NCI-H748 (cell line): Measurements from ENCODE around the gene DIDO1.

Experiments used
- DNase-seq: peaks from one replicate; lab custom pipeline; 2025; ENCODE audit not compliant: unreplicated experiment; lab: John Stamatoyannopoulos, UW

Gene DIDO1

GRCh38 chr20:62880935-62881661 lies 45.2 kb downstream of the DIDO1 start:
- DNase-seq: no peak

DNA sequence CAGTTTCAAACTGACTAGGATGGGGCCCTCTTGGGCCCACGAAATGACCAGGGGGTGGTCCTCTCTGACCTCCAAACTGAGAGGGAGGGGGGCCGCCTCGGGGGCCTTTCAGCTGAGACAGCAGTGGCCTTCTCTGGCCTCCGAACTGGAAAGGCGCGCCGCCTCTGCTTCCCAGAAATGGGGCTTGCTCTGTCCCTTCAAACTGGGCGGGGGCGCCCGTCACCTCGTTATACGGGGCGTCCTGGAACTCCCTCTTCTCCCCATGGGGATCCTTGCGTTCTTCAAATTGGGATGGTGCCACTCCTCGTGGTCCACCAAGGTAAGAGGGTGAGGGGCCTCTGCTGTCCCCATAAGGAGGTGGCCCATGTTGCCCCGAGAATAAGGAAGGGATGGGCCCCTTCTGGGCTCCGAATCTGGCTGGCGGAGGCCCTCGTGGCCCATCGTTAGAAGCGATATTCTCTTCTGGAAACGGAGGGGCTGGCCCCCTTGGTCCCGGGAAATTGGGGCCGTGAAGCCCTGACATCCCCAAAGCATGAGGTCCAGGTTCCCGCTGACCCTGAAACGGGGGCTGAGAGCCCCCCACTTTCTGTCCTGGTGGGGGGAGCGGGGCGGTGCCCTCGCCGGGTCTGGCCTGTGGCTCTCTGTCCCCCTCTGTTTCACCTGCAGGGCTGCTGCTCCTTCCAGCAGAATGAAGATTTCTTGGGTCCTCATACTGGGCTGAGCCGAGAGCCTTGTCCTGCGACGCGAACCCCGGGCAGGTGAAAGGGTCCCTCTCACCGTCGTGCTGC lies 46.0 kb downstream of the DIDO1 start:
- DNase-seq: no peak

DNA sequence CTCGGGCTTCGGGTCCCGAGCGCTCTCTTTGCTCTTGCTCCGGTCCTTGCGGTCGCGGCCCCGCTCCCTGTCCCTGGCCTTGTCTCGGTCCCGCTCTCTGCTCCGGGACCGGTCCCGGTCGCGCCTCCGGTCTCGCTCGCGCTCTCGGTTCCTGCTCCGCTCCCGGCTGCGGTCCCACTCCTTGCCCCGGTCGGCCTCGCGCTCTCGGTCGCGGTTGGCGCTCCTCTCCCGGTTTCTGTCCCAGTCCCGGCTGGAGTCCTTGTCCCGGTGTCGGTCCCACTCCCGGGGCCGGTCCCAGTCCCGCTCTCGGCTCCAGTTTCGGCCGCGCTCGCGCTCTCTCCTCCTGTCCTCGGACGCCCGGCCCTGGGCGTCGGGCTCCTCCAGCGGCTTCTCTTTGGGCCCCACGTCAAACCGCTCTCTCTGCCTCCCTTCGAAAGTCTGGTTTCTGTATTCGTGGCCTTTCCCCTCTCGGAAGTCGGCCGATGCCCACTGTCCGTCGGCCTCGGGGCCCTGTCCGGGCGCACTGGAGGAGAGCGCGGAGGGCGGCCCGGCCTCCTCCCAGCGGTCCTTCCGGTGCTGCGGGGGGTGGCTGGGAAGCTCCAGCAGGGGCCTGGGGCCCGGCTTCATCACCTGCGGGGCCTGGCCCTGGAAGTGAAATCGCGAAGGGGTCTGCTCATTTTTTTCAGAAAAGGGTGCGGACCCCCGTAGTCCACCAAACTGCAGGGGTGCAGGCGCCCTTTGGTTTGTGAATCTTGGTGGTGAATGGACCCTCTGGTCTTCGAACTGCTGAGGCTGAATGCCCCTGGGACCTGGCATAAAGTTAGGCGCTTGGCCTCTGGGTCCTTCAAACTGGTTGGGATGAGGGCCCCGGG lies 46.8 kb downstream of the DIDO1 start:
- no peak for DNase-seq

GRCh38 chr20:62878244-62879038 lies 47.9 kb downstream of the DIDO1 start:
- no peak for DNase-seq

GRCh38 chr20:62876902-62877816 lies 49.1 kb downstream of the DIDO1 start:
- DNase-seq: no peak

- DNase-seq: no peak
Observed at GRCh38 chr20:62876501-62876901, 49.8 kb downstream of the DIDO1 start.

DNA sequence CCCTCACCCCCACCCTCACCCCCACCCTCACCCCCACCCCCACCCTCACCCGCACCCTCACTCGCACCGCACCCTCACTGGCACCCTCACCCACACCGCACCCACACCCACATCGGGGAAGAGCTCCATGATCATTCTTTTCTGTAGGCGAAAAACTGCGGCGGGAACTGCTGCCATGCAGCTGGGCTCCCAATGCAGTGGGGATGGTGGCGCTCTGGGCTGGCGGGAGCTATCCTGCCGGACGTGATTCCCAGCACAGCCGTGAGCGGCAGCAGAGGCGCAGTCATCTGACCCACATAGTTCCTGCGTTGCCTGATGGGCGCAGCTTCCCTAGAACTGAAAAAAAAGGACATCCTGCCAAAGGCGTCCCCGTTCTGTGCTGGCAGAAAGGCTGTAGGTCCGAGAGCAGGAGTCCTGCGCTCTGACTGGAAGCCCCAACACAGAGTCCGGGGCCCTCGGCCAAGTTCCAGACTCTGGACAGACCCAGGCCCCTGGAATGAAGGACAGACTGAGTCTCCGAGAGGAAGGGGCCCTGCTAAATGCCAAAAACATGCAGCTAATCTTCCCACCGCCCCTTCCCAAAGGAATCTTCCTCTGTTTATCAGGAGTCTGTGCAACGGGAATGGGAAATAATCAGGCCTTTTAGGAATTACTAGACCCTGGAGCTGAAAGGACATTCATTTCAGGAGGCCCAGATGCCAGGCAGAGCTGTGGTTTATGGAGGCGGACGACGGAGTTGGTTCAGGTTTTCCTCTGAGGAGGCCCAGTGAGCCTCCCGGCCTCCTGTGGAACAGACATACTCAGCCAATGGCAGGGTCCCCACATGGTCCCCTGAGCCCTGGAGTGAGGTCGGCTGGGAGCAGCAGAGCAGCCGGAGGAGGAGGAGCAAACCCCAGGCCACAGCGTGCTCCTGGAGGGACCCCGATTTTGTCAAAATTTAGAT lies 50.6 kb downstream of the DIDO1 start:
- DNase-seq: peak; percentile 86

- DNase-seq: no peak
Observed at GRCh38 chr20:62874964-62875344, 51.4 kb downstream of the DIDO1 start.

- DNase-seq: peak; percentile 57
Observed at GRCh38 chr20:62873681-62874031, 52.6 kb downstream of the DIDO1 start.

- DNase-seq: no peak
Observed at GRCh38 chr20:62873280-62873679, 53.0 kb downstream of the DIDO1 start.

- no peak for DNase-seq
Observed at GRCh38 chr20:62872862-62873261, 53.4 kb downstream of the DIDO1 start.

DNA sequence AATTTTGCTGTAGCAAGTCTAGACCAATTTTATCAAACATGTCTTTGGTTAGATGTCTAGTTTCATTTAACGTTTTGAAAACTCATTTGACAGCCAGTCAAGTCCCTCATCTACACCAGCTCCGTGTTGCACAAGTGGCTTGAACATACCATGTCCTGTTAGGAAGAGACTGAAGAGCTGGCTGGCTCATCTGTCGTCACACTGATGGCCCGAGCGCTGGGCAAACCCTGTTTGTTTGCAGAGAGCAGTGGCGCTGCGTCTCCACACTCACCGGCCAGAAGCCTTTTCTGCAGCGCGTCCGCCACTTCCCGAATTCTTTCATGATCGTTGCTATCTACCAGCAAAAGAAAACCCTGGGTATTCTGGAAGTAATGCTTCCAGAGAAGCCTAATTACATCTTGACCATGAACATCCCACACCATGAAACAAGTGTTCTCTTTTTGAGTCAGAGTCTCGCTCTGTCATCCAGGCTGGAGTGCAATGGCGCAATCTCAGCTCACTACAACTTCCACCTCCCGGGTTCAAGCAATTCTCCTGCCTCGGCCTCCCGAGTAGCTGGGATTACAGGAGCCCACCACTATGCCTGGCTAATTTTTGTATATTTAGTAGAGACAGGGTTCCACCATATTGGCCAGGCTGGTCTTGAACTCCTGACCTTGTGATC lies 54.0 kb downstream of the DIDO1 start:
- peak; percentile 22 for DNase-seq

DNA sequence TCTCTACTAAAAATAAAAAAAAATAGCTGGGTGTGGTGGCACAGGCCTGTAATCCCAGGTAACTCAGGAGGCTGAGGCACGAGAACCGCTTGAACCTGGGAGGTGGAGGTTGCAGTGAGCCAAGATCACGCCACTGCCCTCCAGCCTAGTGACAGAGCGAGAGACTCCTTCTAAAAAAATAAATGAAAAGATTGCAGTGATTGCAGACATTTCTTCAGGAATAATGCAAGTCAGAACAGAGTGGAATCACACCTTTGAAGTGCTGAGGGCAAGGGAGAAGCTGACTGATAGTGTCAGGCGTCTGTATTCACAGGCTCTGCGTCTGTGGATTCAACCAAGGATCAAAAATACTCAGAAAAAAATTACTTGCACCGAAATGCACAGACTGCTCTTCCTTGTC lies 62.1 kb downstream of the DIDO1 start:
- DNase-seq: no peak

DNA sequence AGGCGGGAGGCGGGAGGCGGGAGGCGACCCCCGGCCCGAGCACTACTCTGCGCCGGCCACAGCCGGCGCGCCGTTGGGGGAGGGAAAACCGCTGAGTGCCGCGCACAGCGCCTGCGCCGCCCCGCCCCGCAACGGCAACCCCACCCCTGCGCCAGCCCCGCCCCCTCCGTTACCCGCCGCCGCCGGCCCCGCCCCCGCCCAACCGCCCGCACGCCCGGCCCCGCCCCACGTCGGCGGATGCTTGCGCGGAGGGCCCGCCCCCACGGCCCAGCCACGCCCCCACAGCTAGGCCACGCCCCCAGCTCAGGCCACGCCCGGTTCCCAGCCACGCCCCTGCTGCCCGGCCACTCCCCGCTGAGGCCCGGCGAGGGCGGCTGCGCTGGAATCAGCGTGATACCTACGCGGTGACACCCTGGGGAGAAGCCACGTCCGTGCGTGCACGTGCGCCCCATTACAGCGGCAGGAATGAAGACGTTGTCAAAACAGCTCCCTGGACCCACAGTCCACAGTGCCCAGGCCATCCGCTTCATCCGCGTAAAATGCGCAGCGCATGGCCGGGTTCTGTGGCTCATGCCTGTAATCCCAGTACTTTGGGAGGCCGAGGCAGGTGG lies 64.5 kb downstream of the DIDO1 start, which contains the start of gene TCFL5:
Gene TCFL5 (minus strand): TSS at position 97 of the 611 bp plus-strand sequence. CDS start 152 bp downstream, outside the sequence.
- DNase-seq: peak; percentile 77

DNA sequence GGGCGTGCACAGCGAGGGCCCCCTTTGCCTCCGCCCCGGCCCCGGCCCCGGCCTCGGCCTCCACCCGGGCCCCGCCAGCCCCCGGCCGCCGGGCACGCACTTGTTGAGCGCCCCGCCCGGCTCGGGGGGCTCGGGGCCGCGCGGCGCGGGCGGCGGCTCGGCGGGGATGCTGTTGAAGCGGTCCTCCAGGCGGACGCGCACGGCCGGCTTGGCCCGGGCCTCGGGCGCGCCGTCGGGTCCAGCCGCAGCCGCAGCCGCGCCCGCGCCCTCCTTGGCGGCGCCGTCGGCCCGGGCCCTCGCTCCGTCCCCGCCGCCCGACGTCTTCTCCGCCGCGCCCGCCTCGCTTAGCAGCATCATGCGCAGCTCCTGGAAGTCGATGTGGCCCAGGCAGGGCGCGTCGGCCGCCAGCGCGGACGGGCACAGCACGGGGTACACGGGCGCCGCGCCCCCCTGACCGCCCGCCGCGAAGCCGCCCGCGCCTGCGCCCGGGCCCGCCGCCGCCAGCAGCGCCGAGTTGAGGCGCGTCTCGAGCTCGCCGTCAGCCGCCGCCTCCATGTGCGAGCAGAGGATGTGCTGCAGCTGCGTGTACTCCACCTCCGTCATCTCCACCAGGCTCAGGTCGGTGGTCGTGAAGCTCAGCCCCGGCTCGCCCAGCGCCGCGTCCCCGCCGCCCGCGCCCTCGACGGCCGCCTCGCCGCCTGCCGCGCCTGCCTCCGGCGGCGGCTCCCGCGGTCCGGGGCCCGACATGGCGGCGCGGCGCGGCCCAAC lies 65.2 kb downstream of the DIDO1 start:
- peak; percentile 49 for DNase-seq

DNA sequence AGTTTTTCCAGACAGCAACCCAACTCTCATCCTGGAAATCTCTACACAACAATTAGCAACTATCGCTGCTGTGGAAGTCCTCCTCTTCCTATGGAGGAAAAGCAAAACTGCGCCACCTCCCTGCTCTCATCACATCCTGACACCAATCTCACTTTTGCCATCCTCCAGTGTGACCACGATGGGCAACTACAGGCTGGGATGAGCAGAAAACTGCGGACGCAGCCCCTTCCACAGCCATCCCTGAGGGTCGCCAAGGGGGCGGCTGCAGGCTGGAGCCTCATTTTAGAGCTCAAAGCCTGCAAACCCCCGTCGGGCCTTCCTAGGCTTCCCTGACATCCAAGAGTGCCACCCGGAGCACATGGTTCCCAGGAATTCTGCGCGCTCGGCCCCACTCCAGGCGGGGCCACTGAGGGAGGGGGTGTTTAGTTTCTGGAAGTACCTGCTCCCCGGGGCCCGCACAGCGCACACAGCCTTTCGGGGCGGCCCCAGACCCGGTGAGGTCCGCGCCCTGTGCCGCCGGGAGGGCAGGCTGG lies 65.8 kb downstream of the DIDO1 start:
- peak; percentile 42 for DNase-seq

GRCh38 chr20:62859721-62860120 lies 66.6 kb downstream of the DIDO1 start:
- no peak for DNase-seq
